PFSK-1 (cell line): ENCODE results near the gene RNF215.

Experiments used
- FOXP2 ChIP-seq: optimal IDR thresholded peaks from 2 replicates; pipeline ENCODE3; 2011; ENCODE audit warnings: borderline replicate concordance, control low read depth, inconsistent platforms; ENCODE audit not compliant: insufficient read depth; ENCODE audit errors: extremely low read length, extremely low read depth
- POLR2AphosphoS5 ChIP-seq: IDR thresholded peaks from 2 replicates; pipeline ENCODE4 v1.6.1; 2012; ENCODE audit warnings: low read depth, mild to moderate bottlenecking, control low read depth, low read length, moderate library complexity
- SIN3A ChIP-seq: IDR thresholded peaks from 2 replicates; pipeline ENCODE4 v1.6.1; 2012; ENCODE audit warnings: mild to moderate bottlenecking, low read length, moderate library complexity, borderline replicate concordance; ENCODE audit not compliant: insufficient read depth
- TAF1 ChIP-seq: IDR thresholded peaks from 2 replicates; pipeline ENCODE4 v1.6.1; 2012; ENCODE audit warnings: low read length, control low read depth, borderline replicate concordance; ENCODE audit not compliant: insufficient read depth
- TF ChIP-seq, protein P1 (sequence below), 2 experiments: IDR thresholded peaks; 2 replicates each; pipeline versions ENCODE4 v1.6.1 to v1.8.0; 2011 to 2012; ENCODE audit warnings: low read depth in 2 of 2, low read length in 2 of 2, control low read depth in 1 of 2, inconsistent platforms in 1 of 2, mild to moderate bottlenecking in 1 of 2, moderate library complexity in 1 of 2; ENCODE audit not compliant: insufficient read depth in 1 of 2

RNF215 gene

DNA sequence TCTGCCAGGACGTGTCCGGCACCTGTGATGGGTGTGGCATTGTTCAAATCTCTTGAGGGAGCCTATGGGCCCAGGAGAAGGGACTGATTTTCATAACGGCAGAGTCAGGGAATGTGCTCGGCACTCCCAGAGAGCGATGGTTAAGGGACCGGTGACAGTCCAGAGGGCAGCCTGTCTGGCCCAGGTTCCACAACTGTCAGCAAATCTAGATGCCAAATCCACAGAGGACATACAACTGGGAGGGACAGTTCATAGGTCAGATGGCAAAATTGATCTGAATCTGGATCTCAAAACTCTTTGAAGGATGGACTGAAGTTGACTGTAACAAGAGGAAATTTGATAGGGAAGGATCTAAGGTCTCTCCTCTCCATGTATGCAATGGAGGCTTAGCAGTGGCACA lies 17.1 kb upstream of the RNF215 start:
- TF ChIP-seq TAF1 (no peak), SIN3A (no peak), POLR2AphosphoS5 (no peak), FOXP2 (no peak)
- TF ChIP-seq, protein P1, sequence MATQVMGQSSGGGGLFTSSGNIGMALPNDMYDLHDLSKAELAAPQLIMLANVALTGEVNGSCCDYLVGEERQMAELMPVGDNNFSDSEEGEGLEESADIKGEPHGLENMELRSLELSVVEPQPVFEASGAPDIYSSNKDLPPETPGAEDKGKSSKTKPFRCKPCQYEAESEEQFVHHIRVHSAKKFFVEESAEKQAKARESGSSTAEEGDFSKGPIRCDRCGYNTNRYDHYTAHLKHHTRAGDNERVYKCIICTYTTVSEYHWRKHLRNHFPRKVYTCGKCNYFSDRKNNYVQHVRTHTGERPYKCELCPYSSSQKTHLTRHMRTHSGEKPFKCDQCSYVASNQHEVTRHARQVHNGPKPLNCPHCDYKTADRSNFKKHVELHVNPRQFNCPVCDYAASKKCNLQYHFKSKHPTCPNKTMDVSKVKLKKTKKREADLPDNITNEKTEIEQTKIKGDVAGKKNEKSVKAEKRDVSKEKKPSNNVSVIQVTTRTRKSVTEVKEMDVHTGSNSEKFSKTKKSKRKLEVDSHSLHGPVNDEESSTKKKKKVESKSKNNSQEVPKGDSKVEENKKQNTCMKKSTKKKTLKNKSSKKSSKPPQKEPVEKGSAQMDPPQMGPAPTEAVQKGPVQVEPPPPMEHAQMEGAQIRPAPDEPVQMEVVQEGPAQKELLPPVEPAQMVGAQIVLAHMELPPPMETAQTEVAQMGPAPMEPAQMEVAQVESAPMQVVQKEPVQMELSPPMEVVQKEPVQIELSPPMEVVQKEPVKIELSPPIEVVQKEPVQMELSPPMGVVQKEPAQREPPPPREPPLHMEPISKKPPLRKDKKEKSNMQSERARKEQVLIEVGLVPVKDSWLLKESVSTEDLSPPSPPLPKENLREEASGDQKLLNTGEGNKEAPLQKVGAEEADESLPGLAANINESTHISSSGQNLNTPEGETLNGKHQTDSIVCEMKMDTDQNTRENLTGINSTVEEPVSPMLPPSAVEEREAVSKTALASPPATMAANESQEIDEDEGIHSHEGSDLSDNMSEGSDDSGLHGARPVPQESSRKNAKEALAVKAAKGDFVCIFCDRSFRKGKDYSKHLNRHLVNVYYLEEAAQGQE (IDR thresholded peaks at IDR 0.05; ENCODE audit: insufficient read depth in 1 of 2, low read depth in 2 of 2, low read length in 2 of 2): no peak

DNA sequence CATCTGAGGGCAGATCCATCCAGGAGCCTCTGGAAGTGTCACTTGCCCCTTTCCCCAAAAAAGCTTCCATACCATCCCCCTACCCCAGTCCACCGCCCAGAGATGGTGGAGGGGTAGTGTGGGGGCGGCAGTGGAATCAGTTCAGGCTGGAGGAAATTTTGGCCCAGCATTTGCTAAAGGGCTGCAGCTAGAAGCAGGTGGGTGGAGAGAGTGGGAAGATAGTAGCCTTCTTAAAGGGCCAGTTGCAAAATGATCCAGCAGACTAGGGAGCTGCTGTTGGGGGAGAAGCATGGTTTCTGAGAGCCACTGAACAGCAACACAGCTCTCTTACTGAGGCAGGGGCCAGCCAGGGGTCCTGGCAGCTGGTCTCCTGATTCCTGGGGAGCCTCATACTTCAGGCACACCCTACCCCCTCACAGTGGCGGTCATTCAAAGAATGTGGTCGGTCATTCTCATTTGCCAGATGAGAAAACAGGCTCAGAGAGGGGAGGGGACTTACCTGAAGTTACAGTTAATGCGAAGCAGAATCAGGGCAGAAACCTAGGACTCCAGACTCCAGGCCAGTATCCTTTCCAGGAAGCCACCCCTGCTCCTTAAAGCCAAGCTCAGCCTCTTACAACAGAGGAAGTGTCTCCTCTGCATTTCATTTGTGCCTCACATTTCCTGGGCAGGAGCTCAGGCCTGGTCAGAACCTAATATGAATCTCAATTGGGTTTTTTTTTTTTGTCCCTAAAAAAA lies 15.0 kb upstream of the RNF215 start:
- TF ChIP-seq SIN3A: no peak
- TF ChIP-seq FOXP2: no peak
- no peak for TF ChIP-seq TAF1
- no peak for TF ChIP-seq POLR2AphosphoS5
- TF ChIP-seq, protein P1 (IDR thresholded peaks at IDR 0.05; ENCODE audit: insufficient read depth in 1 of 2, low read depth in 2 of 2, low read length in 2 of 2): no peak

DNA sequence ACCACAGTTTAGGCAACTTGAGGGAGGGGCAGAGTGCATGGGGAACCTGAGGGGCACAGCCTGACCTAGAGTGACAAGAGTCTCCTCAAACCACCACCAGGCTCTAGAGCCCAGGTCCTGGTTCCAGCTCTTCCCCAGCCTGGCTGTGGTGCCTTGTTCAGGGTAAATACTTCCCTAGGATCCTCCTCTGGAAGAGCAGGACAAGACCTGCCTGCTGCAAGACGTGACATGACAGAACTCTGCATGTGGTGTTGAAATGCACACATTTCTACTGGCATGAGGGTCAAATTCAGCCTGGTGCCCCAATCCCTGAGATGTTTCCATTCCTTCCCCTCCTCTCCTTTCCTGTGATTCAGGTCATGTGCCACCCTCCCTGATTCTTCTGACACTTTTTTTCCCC lies 12.9 kb upstream of the RNF215 start:
- TF ChIP-seq, protein P1 (IDR thresholded peaks at IDR 0.05; ENCODE audit: insufficient read depth in 1 of 2, low read depth in 2 of 2, low read length in 2 of 2): no peak
- TF ChIP-seq SIN3A (no peak), TAF1 (no peak), FOXP2 (no peak), POLR2AphosphoS5 (no peak)

DNA sequence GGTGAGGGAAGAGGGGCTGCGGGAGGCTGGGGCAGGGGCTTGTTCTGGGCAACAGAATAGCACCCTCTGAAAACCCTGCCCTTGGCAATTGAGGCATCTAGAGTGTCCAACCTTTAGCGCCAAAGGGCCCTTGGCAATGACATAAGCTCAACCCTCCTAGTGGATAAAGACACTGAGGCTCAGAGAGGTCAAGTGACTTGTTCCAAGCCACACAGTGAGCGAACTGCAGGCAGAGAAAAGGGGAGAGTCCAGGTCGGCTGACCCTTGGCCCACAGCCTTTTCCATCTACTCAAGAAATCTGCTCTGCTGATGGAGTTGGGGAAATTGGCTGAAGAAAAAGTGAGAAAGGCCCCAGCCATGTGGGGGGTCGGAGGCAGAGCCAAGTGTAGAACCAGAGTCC lies 12.5 kb upstream of the RNF215 start:
- TF ChIP-seq POLR2AphosphoS5 (no peak), SIN3A (no peak), FOXP2 (no peak), TAF1 (no peak)
- TF ChIP-seq, protein P1 (IDR thresholded peaks at IDR 0.05; ENCODE audit: insufficient read depth in 1 of 2, low read depth in 2 of 2, low read length in 2 of 2): no peak
